ENCODE results near the gene B3GAT1. TPM values are rescaled to one million over a fixed set of nuclear protein-coding genes. Genes with fewer than 3 reads are reported as not detected.

The B3GAT1 gene
- total and polyA plus RNA-seq, 2 experiments from 2014 or later, result 4.8 to 28.3 TPM

GRCh38 chr11:134436781-134437180 is 24.7 kb upstream of the B3GAT1 start:
- Mint-ChIP-seq H3K9me3 (no peaks in the 10 kb centered on the region), H3K27me3 (ENCODE audit: insufficient read depth, low read depth, poor library complexity) (peaks cover 11% of the 10 kb centered on the region), H3K4me1 (peaks cover 14% of the 10 kb centered on the region), H3K27ac (no peak overlapping the region), H3K36me3 (ENCODE audit: low read depth) (no peaks in the 10 kb centered on the region), H3K4me3 (no peak overlapping the region)
- Histone ChIP-seq H3K27ac (ENCODE audit: low read depth) (no peak overlapping the region), H3K4me3 (no peak overlapping the region), H3K36me3 (ENCODE audit: insufficient read depth) (no peaks in the 10 kb centered on the region), H4K20me1 (replicated peaks; ENCODE audit: insufficient read depth) (no peaks in the 10 kb centered on the region), H3K79me2 (replicated peaks; ENCODE audit: insufficient read depth) (no peaks in the 10 kb centered on the region), H3K4me1 (ENCODE audit: insufficient read depth) (peaks cover 5% of the 10 kb centered on the region; the same call in 1 of the 2 replicates), H3K9me2 (ENCODE audit: insufficient read depth) (peaks cover 4% of the 10 kb centered on the region; the same call in 1 of the 2 replicates), H3F3A (replicated peaks; ENCODE audit: low read depth) (no peaks in the 10 kb centered on the region), H3K27me3 (ENCODE audit: insufficient read depth) (no peaks in the 10 kb centered on the region), H2AFZ (no peak overlapping the region), H3K4me2 (no peak overlapping the region)
- DNase-seq (ENCODE audit: low spot score) (no peak), ATAC-seq (no peak)
- TF ChIP-seq NANOG (IDR thresholded peaks at IDR 0.05; ENCODE audit: borderline replicate concordance) (no peak), JUNB (IDR thresholded peaks at IDR 0.05; ENCODE audit: unreplicated experiment) (no peak), REST (IDR thresholded peaks at IDR 0.05; ENCODE audit: unreplicated experiment) (no peak), ZNF331 (CRISPR knock-in tag; IDR thresholded peaks at IDR 0.05; ENCODE audit: low read depth) (no peak), ETS1 (IDR thresholded peaks at IDR 0.05) (no peak), ZNF462 (CRISPR knock-in tag; IDR thresholded peaks at IDR 0.05) (no peak), POLR2AphosphoS5 (IDR thresholded peaks at IDR 0.05; ENCODE audit: low read depth) (no peak), CTCF (conservative IDR thresholded peaks at IDR 0.05; ENCODE audit: low read depth in 2 of 2) (no peak), EZH2 (IDR thresholded peaks at IDR 0.05; ENCODE audit: low read depth, unreplicated experiment) (no peak), EZH2phosphoT487 (IDR thresholded peaks at IDR 0.05; ENCODE audit: unreplicated experiment) (no peak), STAT1 (IDR thresholded peaks at IDR 0.05; ENCODE audit: unreplicated experiment) (no peak), CREB1 (CRISPR knock-in tag; IDR thresholded peaks at IDR 0.05; ENCODE audit: low read depth) (no peak), ZNF114 (CRISPR knock-in tag; IDR thresholded peaks at IDR 0.05) (no peak)
